HepG2 (cell line): Measurements from ENCODE around the gene BCORL1. TPM values are rescaled to one million over a fixed set of nuclear protein-coding genes. Genes with fewer than 3 reads are reported as not detected.

Source experiments
- ATAC-seq: fragments of 200-7000 bp; cut with Tn5 transposase; 3 replicates; pipeline ENCODE4 v1.9.1; 2020; ENCODE audit warnings: mild to moderate bottlenecking, moderate library complexity
- BruUV-seq: library from RNA; stranded (reverse); fragments of 400-500 nt; replicated peaks from 2 replicates; lab custom pipeline; 2021; lab: Mats Ljungman, UMichigan
- CTCF ChIA-PET: fragments of 300-600 bp; formaldehyde crosslinking; extraction: SDS; loops from one replicate; lab custom pipeline; 2021; ENCODE audit warnings: low total read pairs, inconsistent platforms, low intra/inter-chr PET ratio; lab: Yijun Ruan, JAX
- POLR2A ChIA-PET: fragments of 350-600 bp; sonication (Branson Sonifier 250); formaldehyde crosslinking; loops from one replicate; lab custom pipeline; 2020; ENCODE audit warnings: antibody characterized with exemption, inconsistent platforms; lab: Yijun Ruan, JAX
- DNase-seq: peaks from one replicate; pipeline ENCODE4 v3.0.0-alpha.2; 2015; ENCODE audit warnings: low spot score
- FAIRE-seq: peaks from 3 replicates; lab custom pipeline; 2011; peaks lifted over from hg19 to GRCh38; lab: Jason Lieb, UNC
- H2AFZ ChIP-seq: one replicate; pipeline ENCODE4 v1.6.1; 2011; ENCODE audit warnings: low read length, inconsistent platforms
- H3K27ac ChIP-seq: fragments of 300-600 bp; 3 replicates; pipeline ENCODE4 v1.8.0; 2011; ENCODE audit warnings: mixed run types, mild to moderate bottlenecking, mixed read lengths, low read length, inconsistent platforms; ENCODE audit not compliant: insufficient read depth; ENCODE audit errors: extremely low read length
- H3K27me3 ChIP-seq, 2 experiments: fragments of 200-600 bp in 1 of 2; 2 replicates in 1 of 2; 3 replicates in 1 of 2; pipeline versions ENCODE4 v1.6.0 to v1.8.0; 2011; ENCODE audit warnings: low read length in 2 of 2, mild to moderate bottlenecking in 2 of 2, moderate library complexity in 2 of 2, inconsistent platforms in 1 of 2; ENCODE audit not compliant: insufficient read depth in 2 of 2, control insufficient read depth in 1 of 2
- H3K36me3 ChIP-seq, 2 experiments: fragments of 200-600 bp in 1 of 2; replicated peaks in 1 of 2; 2 replicates in 1 of 2; 3 replicates in 1 of 2; pipeline versions ENCODE4 v1.5.1 to v1.8.0; 2011; ENCODE audit warnings: low read length in 2 of 2, inconsistent platforms in 1 of 2; ENCODE audit not compliant: insufficient read depth in 2 of 2, control insufficient read depth in 1 of 2
- H3K4me1 ChIP-seq: 2 replicates; pipeline ENCODE4 v1.5.1; 2012; ENCODE audit warnings: low read length, inconsistent platforms; ENCODE audit not compliant: insufficient read depth
- H3K4me2 ChIP-seq: 2 replicates; pipeline ENCODE4 v1.6.0; 2011; ENCODE audit warnings: low read depth, low read length, inconsistent platforms
- H3K4me3 ChIP-seq, 3 experiments: fragments of 200-600 bp in 1 of 3; sonication (generic), shearing (Covaris generic) in 1 of 3; replicated peaks in 1 of 3; 2 replicates each; pipeline ENCODE4 v1.5.1; 2011 to 2016; ENCODE audit warnings: low read length in 3 of 3, inconsistent platforms in 2 of 3, low read depth in 2 of 3, mild to moderate bottlenecking in 2 of 3, control low read depth in 1 of 3, mixed read lengths in 1 of 3; ENCODE audit not compliant: insufficient read depth in 1 of 3
- H3K79me2 ChIP-seq: one replicate; pipeline ENCODE4 v1.6.1; 2011; ENCODE audit warnings: low read length, inconsistent platforms; ENCODE audit not compliant: insufficient read depth
- H3K9ac ChIP-seq: 2 replicates; pipeline ENCODE4 v1.6.0; 2011; ENCODE audit warnings: mild to moderate bottlenecking, low read depth, low read length, inconsistent platforms; ENCODE audit not compliant: insufficient read depth
- H3K9me3 ChIP-seq: 2 replicates; pipeline ENCODE4 v1.5.1; 2012; ENCODE audit warnings: mild to moderate bottlenecking, low read length
- H4K20me1 ChIP-seq: 2 replicates; pipeline ENCODE4 v1.6.0; 2011; ENCODE audit warnings: inconsistent platforms, mild to moderate bottlenecking, low read length, moderate library complexity; ENCODE audit not compliant: insufficient read depth
- GATA4 ChIP-seq: sonication (generic); IDR thresholded peaks from 2 replicates; pipeline ENCODE4 v1.6.1; 2016; ENCODE audit warnings: antibody characterized with exemption, low read depth, borderline replicate concordance
- HES4 ChIP-seq: sonication (generic); formaldehyde crosslinking; IDR thresholded peaks from 2 replicates; pipeline ENCODE4 v1.9.0; 2021; ENCODE audit warnings: mild to moderate bottlenecking, missing genetic modification reagents, borderline replicate concordance
- POLR2A ChIP-seq, 2 experiments: IDR thresholded peaks; 2 replicates each; pipeline ENCODE4 v1.6.1; 2011; ENCODE audit warnings: low read depth in 2 of 2, low read length in 2 of 2, mild to moderate bottlenecking in 1 of 2, moderate library complexity in 1 of 2; ENCODE audit not compliant: insufficient read depth in 1 of 2
- SAP130 ChIP-seq: IDR thresholded peaks from 2 replicates; pipeline ENCODE4 v1.6.1; 2016; ENCODE audit warnings: low read depth
- SMC3 ChIP-seq: IDR thresholded peaks from 2 replicates; pipeline ENCODE4 v1.6.1; 2011; ENCODE audit warnings: low read length, improper control_type of control experiment
- STAG1 ChIP-seq: sonication (generic); formaldehyde crosslinking; IDR thresholded peaks from 2 replicates; pipeline ENCODE4 v1.4.0; 2020; ENCODE audit warnings: missing genetic modification reagents
- TBX3 ChIP-seq: fragments of 450-650 bp; IDR thresholded peaks from 2 replicates; pipeline ENCODE4 v1.6.1; 2017; ENCODE audit warnings: antibody characterized with exemption, mild to moderate bottlenecking, inconsistent platforms, borderline replicate concordance
- WGBS: methylation state at CpG from one replicate; pipeline ENCODE4 v1.1.6; 2017; ENCODE audit warnings: low lambda C conversion rate; 5-methylcytosine and 5-hydroxymethylcytosine counted together
- in situ Hi-C: cut with HindIII; loops from 2 replicates; pipeline ENCODE4 v1.10.0; 2017; ENCODE audit warnings: low pct_unique_long_range_greater_than_20kb; ENCODE audit not compliant: extremely low pct_ligation_motif_present
- intact Hi-C: fragments of 100-400 bp; cut with micrococcal nuclease; formaldehyde crosslinking; loops from one replicate; pipeline ENCODE4 v1.10.0; 2022; ENCODE audit not compliant: unreplicated experiment
- polyA plus RNA-seq, 8 experiments: library from polyadenylated mRNA; depleted of rRNA in 3 of 8; stranded (reverse) in 7 of 8; unstranded in 1 of 8; fragments of >200 nt; fragmentation: Illumina TruSeq in 4 of 8; extraction: Trizol in 4 of 8; gene quantifications; 2 replicates each; pipeline versions ENCODE4 v1.2.1 to v1.2.3, GENCODE V29; 2011 to 2016; ENCODE audit warnings: low read depth in 4 of 8, missing spikeins in 1 of 8, mixed read lengths in 1 of 8; ENCODE audit not compliant: insufficient read depth in 1 of 8
- total RNA-seq, 5 experiments: library from RNA; depleted of rRNA; stranded (reverse); fragments of >200 nt; fragmentation: Illumina TruSeq; extraction: Trizol; gene quantifications; 2 replicates each; pipeline ENCODE4 v1.2.3, GENCODE V29; 2016; ENCODE audit warnings: low read depth in 1 of 5
- TF ChIP-seq, protein P1 (sequence below): sonication (generic); formaldehyde crosslinking; IDR thresholded peaks from 2 replicates; pipeline ENCODE4 v1.8.0; 2022; ENCODE audit warnings: missing genetic modification reagents, low read depth, mild to moderate bottlenecking, borderline replicate concordance
- TF ChIP-seq, protein P2 (sequence below): sonication (generic); formaldehyde crosslinking; IDR thresholded peaks from 2 replicates; pipeline ENCODE4 v1.5.0; 2020; ENCODE audit warnings: mild to moderate bottlenecking, missing genetic modification reagents, moderate library complexity
- TF ChIP-seq, protein P3 (sequence below): sonication (generic); formaldehyde crosslinking; IDR thresholded peaks from 2 replicates; pipeline ENCODE4 v1.5.1; 2020; ENCODE audit warnings: missing genetic modification reagents, mild to moderate bottlenecking, borderline replicate concordance

The BCORL1 gene
- total and polyA plus RNA-seq, 2 of the 13 experiments (the other 11 are each of a cell fraction or from before 2014, with no cell fraction given): 0.67 to 1.4 TPM

DNA sequence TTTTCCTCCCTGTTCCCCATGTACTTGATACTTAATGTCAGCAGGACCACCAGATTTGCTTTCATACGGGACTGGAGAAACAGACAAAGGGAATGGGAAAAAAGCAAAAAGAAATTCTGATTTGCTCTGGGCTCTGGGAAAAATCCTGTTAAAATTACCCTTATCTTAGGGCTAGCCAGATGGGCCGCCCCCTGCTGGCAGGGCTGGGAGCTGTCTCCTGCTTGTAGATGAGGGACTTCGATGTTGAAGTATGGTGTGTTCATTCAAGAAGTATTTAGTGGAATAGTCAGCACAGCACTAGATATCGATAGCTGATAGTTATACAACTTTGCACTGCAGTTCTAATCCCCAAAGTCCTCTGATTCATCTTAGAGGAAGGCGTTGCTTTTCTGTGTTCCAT lies 45.8 kb downstream of the BCORL1 start:
- H4K20me1 ChIP-seq: no peaks in the 10 kb centered on the region
- no TSS peak for BruUV-seq
- H3K4me3 ChIP-seq: no peak overlapping the region
- DNase-seq: no peak
- in situ Hi-C loops: no loop called here
- no peaks in the 10 kb centered on the region for H3K79me2 ChIP-seq
- H3K9ac ChIP-seq: no peak overlapping the region
- ATAC-seq: peak; percentile 56; the same call in 1 of the 3 replicates
- ChIA-PET CTCF (interaction anchor here (1.9 kb wide), 1 partner anchor 102 kb away, joined by 6 read pairs; no protein-coding TSS in a partner anchor), POLR2A (no interaction called here)
- no peaks in the 10 kb centered on the region for H3K4me1 ChIP-seq
- H3K27ac ChIP-seq: no peak overlapping the region
- no peaks in the 10 kb centered on the region for H3K9me3 ChIP-seq
- no peak overlapping the region for H2AFZ ChIP-seq
- intact Hi-C loops: loop anchor here (1.0 to 2.0 kb wide), 2 partner anchors 49 to 96 kb away; no protein-coding TSS in a partner anchor
- peak; percentile 62 for FAIRE-seq
- 40% methylated on average over 4 of the region's 5 CpGs for WGBS
- H3K27me3 ChIP-seq: no peaks in the 10 kb centered on the region
- TF ChIP-seq SMC3: peak; percentile 55; the same call in 1 of the 2 replicates
- TF ChIP-seq, protein P1, sequence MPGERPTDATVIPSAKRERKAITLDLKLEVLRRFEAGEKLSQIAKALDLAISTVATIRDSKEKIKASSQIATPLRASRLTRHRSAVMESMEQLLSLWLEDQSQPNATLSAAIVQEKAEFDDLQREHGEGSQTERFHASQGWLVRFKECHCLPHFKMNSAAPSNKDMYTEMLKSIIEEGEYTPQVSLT (CRISPR knock-in tag): no peak
- peak; percentile 45 for TF ChIP-seq STAG1
- TF ChIP-seq, protein P2, sequence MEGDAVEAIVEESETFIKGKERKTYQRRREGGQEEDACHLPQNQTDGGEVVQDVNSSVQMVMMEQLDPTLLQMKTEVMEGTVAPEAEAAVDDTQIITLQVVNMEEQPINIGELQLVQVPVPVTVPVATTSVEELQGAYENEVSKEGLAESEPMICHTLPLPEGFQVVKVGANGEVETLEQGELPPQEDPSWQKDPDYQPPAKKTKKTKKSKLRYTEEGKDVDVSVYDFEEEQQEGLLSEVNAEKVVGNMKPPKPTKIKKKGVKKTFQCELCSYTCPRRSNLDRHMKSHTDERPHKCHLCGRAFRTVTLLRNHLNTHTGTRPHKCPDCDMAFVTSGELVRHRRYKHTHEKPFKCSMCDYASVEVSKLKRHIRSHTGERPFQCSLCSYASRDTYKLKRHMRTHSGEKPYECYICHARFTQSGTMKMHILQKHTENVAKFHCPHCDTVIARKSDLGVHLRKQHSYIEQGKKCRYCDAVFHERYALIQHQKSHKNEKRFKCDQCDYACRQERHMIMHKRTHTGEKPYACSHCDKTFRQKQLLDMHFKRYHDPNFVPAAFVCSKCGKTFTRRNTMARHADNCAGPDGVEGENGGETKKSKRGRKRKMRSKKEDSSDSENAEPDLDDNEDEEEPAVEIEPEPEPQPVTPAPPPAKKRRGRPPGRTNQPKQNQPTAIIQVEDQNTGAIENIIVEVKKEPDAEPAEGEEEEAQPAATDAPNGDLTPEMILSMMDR (CRISPR knock-in tag): peak; percentile 59
- H3K36me3 ChIP-seq: peaks cover 4 to 29% of the 10 kb centered on the region in 2 experiments; a peak in 3 of 5 replicates
- H3K4me2 ChIP-seq: no peak overlapping the region

DNA sequence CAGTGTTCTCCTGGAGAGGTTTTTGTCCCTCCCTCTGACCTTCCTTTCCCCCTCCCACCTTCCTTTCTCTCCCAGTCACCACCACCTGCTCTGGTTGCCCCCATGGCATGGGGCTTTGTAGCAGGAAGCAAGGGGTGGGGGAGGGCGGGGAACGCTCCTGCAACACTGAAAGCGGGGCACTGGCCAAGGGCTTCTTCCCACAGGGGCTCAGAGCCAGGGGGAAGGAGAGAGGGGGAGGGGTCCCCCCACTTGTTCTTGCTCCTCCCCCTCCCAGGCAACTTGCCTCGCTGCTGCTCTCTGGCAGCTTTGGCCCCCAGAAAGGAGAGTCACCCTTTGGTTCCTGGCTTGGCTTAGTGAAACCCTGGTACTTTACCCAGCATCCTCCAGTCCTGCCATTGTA lies 48.4 kb downstream of the BCORL1 start:
- H3K9me3 ChIP-seq: no peaks in the 10 kb centered on the region
- H2AFZ ChIP-seq: no peak overlapping the region
- in situ Hi-C loops (no loop called here), intact Hi-C loops (no loop called here)
- H4K20me1 ChIP-seq: no peaks in the 10 kb centered on the region
- H3K9ac ChIP-seq: no peak overlapping the region
- no peaks in the 10 kb centered on the region for H3K4me1 ChIP-seq
- POLR2A ChIA-PET: no interaction called here
- H3K4me2 ChIP-seq: no peak overlapping the region
- FAIRE-seq (no peak), ATAC-seq (no peak), DNase-seq (no peak)
- WGBS: 92% methylated on average over 2 of the region's 4 CpGs
- H3K79me2 ChIP-seq: no peaks in the 10 kb centered on the region
- BruUV-seq: no TSS peak
- no peaks in the 10 kb centered on the region for H3K27me3 ChIP-seq
- H3K27ac ChIP-seq: no peak overlapping the region
- no peak for TF ChIP-seq HES4 (CRISPR knock-in tag)
- TF ChIP-seq POLR2A (IDR thresholded peaks at IDR 0.05; ENCODE audit: insufficient read depth in 1 of 2, low read depth in 2 of 2, low read length in 2 of 2): no peak
- no peak for TF ChIP-seq TBX3
- TF ChIP-seq GATA4: no peak
- TF ChIP-seq SAP130 (CRISPR knock-in tag): no peak
- TF ChIP-seq, protein P3, sequence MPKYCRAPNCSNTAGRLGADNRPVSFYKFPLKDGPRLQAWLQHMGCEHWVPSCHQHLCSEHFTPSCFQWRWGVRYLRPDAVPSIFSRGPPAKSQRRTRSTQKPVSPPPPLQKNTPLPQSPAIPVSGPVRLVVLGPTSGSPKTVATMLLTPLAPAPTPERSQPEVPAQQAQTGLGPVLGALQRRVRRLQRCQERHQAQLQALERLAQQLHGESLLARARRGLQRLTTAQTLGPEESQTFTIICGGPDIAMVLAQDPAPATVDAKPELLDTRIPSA: no peak
- H3K36me3 ChIP-seq: peaks cover 2 to 27% of the 10 kb centered on the region in 2 experiments; a peak in 4 of 5 replicates
- CTCF ChIA-PET: no interaction called here
- H3K4me3 ChIP-seq: no peak overlapping the region
